Measurements from ENCODE around the gene EGFR.

DNA sequence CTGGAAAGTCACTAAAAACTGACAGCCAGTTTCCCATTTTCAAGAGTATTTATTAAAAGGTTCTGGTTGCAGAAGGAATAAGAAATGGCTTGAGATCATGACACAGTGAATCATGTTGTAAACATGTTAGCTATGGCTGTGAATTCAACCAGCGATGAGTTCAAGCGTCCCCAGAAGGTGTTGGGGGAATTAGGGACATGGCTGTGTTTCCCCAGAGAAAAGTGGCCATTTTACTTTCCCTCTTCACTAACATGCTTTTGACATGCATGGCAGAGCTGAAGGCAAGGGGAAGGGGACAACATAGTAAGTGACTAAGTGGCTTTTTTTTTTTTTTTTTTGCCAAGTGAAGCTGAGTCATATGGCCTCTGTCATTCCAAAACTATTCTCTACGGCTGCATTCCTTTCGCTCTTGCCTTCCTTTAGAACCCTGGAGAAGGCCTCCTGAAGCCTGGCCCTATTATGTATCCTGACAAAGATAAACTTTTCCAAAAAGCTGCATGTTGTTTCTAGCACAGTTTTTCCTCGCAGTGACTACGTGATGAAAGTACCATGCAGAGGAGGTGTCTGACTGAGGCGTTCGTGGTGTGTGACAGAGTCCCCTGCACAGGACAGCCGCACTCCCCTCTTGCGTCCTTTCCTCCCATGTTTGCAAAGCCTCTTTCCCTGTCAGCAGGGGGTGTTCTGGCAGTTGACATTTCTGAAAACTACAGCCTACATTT lies 46.9 kb downstream of the EGFR start:
- TF ChIP-seq POLR2AphosphoS5 (IDR thresholded peaks at IDR 0.05; ENCODE audit: low read depth, low read length) (no peak), TAF1 (IDR thresholded peaks at IDR 0.05; ENCODE audit: borderline replicate concordance, insufficient read depth, low read length) (no peak)

All from PFSK-1 (cell line).